Left renal pelvis (tissue), 4 donors: ENCODE data around the gene NDUFAF8. TPM values are rescaled to one million over a fixed set of nuclear protein-coding genes. Genes with fewer than 3 reads are reported as not detected.

Experiments used
- DNase-seq, 4 donors: peaks; one replicate each; pipeline ENCODE4 v3.0.0-alpha.2; 2013; ENCODE audit warnings: low read depth in 4 of 4, low spot score in 3 of 4
- polyA plus RNA-seq, 4 donors: library from polyadenylated mRNA; unstranded; fragments of 120-200 nt; gene quantifications; one replicate each; pipeline ENCODE4 v1.2.1, GENCODE V29; 2013; ENCODE audit not compliant: insufficient read length in 4 of 4

Gene NDUFAF8
- polyA plus RNA-seq, 4 donors, result 36.7 to 67.0 (median 46.7) TPM

- DNase-seq, result no peak
These were observed 38.9 kb upstream of the NDUFAF8 start for GRCh38 chr17:81200201-81200600.

- DNase-seq, result no peak
These were observed 38.2 kb upstream of the NDUFAF8 start for GRCh38 chr17:81200695-81201580.

- no peak for DNase-seq
These were observed 36.8 kb upstream of the NDUFAF8 start for GRCh38 chr17:81202318-81202717.

- DNase-seq, result no peak
These were observed 36.0 kb upstream of the NDUFAF8 start for GRCh38 chr17:81203136-81203535.

GRCh38 chr17:81204578-81204977 is 34.5 kb upstream of the NDUFAF8 start:
- DNase-seq, result no peak

GRCh38 chr17:81206166-81206565 is 33.0 kb upstream of the NDUFAF8 start:
- no peak for DNase-seq

- DNase-seq, result no peak
These were observed 32.5 kb upstream of the NDUFAF8 start for GRCh38 chr17:81206657-81207056.

- DNase-seq, result no peak
These were observed 31.2 kb upstream of the NDUFAF8 start for GRCh38 chr17:81207610-81208581.

GRCh38 chr17:81208651-81209050 is 30.5 kb upstream of the NDUFAF8 start:
- no peak for DNase-seq

GRCh38 chr17:81209141-81209540 is 30.0 kb upstream of the NDUFAF8 start:
- DNase-seq, result no peak

- no peak for DNase-seq
These were observed 28.7 kb upstream of the NDUFAF8 start for GRCh38 chr17:81210466-81210865.

- DNase-seq, result no peak
These were observed 28.2 kb upstream of the NDUFAF8 start for GRCh38 chr17:81210868-81211267.

- DNase-seq, result no peak
These were observed 26.8 kb upstream of the NDUFAF8 start for GRCh38 chr17:81212365-81212764.

- DNase-seq, result no peak
These were observed 25.1 kb upstream of the NDUFAF8 start for GRCh38 chr17:81213978-81214377.

- DNase-seq, result no peak
These were observed 21.6 kb upstream of the NDUFAF8 start for GRCh38 chr17:81217491-81217890.

- DNase-seq, result no peak
These were observed 20.7 kb upstream of the NDUFAF8 start for GRCh38 chr17:81218459-81218858.

GRCh38 chr17:81218991-81219390 is 20.1 kb upstream of the NDUFAF8 start:
- DNase-seq, result no peak

- no peak for DNase-seq
These were observed 19.5 kb upstream of the NDUFAF8 start for GRCh38 chr17:81219476-81220180.

- DNase-seq, result no peak
These were observed 17.7 kb upstream of the NDUFAF8 start for GRCh38 chr17:81221371-81221841.

- DNase-seq, result no peak
These were observed 17.1 kb upstream of the NDUFAF8 start for GRCh38 chr17:81221842-81222619.
